Spleen (tissue), 11 donors: Measurements from ENCODE around the gene PTPRA. TPM values are rescaled to one million over a fixed set of nuclear protein-coding genes. Genes with fewer than 3 reads are reported as not detected.

ENCODE experiments used
- DNase-seq: peaks from one replicate; pipeline ENCODE4 v3.0.0-alpha.2; 2020
- H3K27ac ChIP-seq, 8 donors: fragments of 200-600 bp; sonication (generic) in 7 of 8; 1 replicate in 4 of 8; 2 replicates in 4 of 8; pipeline versions ENCODE4 v1.5.0 to v1.8.0; 2016 to 2021; ENCODE audit warnings: inconsistent platforms in 4 of 8, mild to moderate bottlenecking in 4 of 8, moderate library complexity in 1 of 8
- H3K27me3 ChIP-seq, 7 donors: fragments of 200-600 bp; sonication (generic) in 6 of 7; replicated peaks in 1 of 7; 1 replicate in 4 of 7; 2 replicates in 3 of 7; pipeline versions ENCODE4 v1.5.0 to v1.8.0; 2016 to 2021; ENCODE audit warnings: inconsistent platforms in 3 of 7, mild to moderate bottlenecking in 1 of 7
- H3K36me3 ChIP-seq, 6 donors: fragments of 200-600 bp; sonication (generic) in 5 of 6; 1 replicate in 4 of 6; 2 replicates in 2 of 6; pipeline versions ENCODE4 v1.5.0 to v1.8.0; 2016 to 2021; ENCODE audit warnings: inconsistent platforms in 2 of 6
- H3K4me1 ChIP-seq, 6 donors: fragments of 200-600 bp; sonication (generic) in 5 of 6; 1 replicate in 3 of 6; 2 replicates in 3 of 6; pipeline versions ENCODE4 v1.5.0 to v1.8.0; 2016 to 2021; ENCODE audit warnings: inconsistent platforms in 3 of 6
- H3K4me3 ChIP-seq, 8 donors: fragments of 200-600 bp; sonication (generic) in 7 of 8; 1 replicate in 4 of 8; 2 replicates in 4 of 8; pipeline versions ENCODE4 v1.5.0 to v1.8.0; 2016 to 2021; ENCODE audit warnings: inconsistent platforms in 4 of 8, mild to moderate bottlenecking in 4 of 8, moderate library complexity in 2 of 8
- H3K9me3 ChIP-seq, 8 donors: fragments of 200-600 bp; sonication (generic) in 7 of 8; 1 replicate in 4 of 8; 2 replicates in 4 of 8; pipeline versions ENCODE4 v1.5.0 to v1.8.0; 2016 to 2021; ENCODE audit warnings: inconsistent platforms in 4 of 8
- CTCF ChIP-seq, 11 experiments: fragments of 200-600 bp in 7 of 11; fragments of 450-650 bp in 4 of 11; sonication (generic) in 4 of 11; IDR thresholded peaks in 8 of 11; conservative IDR thresholded peaks in 3 of 11; 1 replicate in 7 of 11; 2 replicates in 4 of 11; pipeline versions ENCODE4 v1.4.0 to v1.8.0; 2016 to 2021; ENCODE audit warnings: antibody characterized with exemption in 11 of 11, inconsistent platforms in 4 of 11, mild to moderate bottlenecking in 1 of 11
- POLR2A ChIP-seq, 3 donors: fragments of 450-650 bp; IDR thresholded peaks; one replicate each; pipeline ENCODE4 v1.5.1; 2017; ENCODE audit warnings: antibody characterized with exemption in 3 of 3, mild to moderate bottlenecking in 1 of 3
- POLR2AphosphoS5 ChIP-seq, 3 donors: sonication (generic); formaldehyde crosslinking; IDR thresholded peaks; one replicate each; pipeline ENCODE4 v1.5.1; 2017; ENCODE audit warnings: antibody characterized with exemption in 3 of 3
- WGBS, 5 donors: extraction: QIAGEN DNeasy Blood & Tissue Kit in 3 of 5; methylation state at CpG; one replicate each; pipeline versions ENCODE4 v1.1.5 to v1.1.7; 2013 to 2018; 5-methylcytosine and 5-hydroxymethylcytosine counted together
- intact Hi-C: fragments of 100-400 bp; cut with DNase I; formaldehyde crosslinking; loops from one replicate; pipeline ENCODE4 v1.15.0; 2023; ENCODE audit warnings: low total_unique reads
- polyA plus RNA-seq, 3 donors: library from polyadenylated mRNA; stranded (reverse); fragments of 200-250 nt; gene quantifications; one replicate each; pipeline ENCODE4 v1.2.1, GENCODE V29; 2013
- total RNA-seq, 7 donors: library from RNA; depleted of rRNA in 3 of 7; stranded (reverse); fragments of >200 nt in 3 of 7; fragmentation: NEBNext Ultra II Directional in 4 of 7; extraction: Animal tissue kit (Norgen Biotek cat#: 25700) in 4 of 7; gene quantifications; one replicate each; pipeline versions ENCODE4 v1.1.0 to v1.2.1, GENCODE V29; 2016 to 2021
- donor health status: healthy with polysubstance abuse.
- donor health status: DM: no; HTN: no; CAD: no; lungs with moderate emphysema.
- donor health status: DM: no; HTN: no; CAD: no.
- donor health status: Bipolar disorder and iron deficiency.
- donor health status: healthy.
- donor health status: DM: no; HTN: no; CAD: no.
- donor health status: DM: yes; HTN: yes; CAD: no.

The PTPRA gene
- total and polyA plus RNA-seq, 10 donors, result 15.3 to 65.5 (median 52.4) TPM

- TF ChIP-seq CTCF (IDR thresholded peaks at IDR 0.05 in 8 of 11, conservative IDR thresholded peaks at IDR 0.05 in 3 of 11) (no peak), POLR2AphosphoS5 (IDR thresholded peaks at IDR 0.05) (no peak), POLR2A (IDR thresholded peaks at IDR 0.05) (no peak)
- Histone ChIP-seq H3K9me3 (no peaks in the 10 kb centered on the region), H3K27ac (peak overlapping the region in 5 of 8 donors; percentile 22 to 86 (median 39)), H3K27me3 (no peaks in the 10 kb centered on the region), H3K4me1 (peaks cover 0 to 34% (median 12%) of the 10 kb centered on the region in 6 donors), H3K36me3 (peaks cover 0 to 74% (median 59%) of the 10 kb centered on the region in 6 donors), H3K4me3 (peak overlapping the region in 1 of 8 donors; percentile 9)
- WGBS, 5 donors, result 88 to 99% (median 98%) methylated on average over 10 of the region's 10 CpGs
- no peak for DNase-seq
- intact Hi-C loops, result no loop called here
Observed at GRCh38 chr20:2865101-2865500, 8.2 kb upstream of the PTPRA start.

GRCh38 chr20:2865630-2866029 lies 7.7 kb upstream of the PTPRA start:
- TF ChIP-seq POLR2A (IDR thresholded peaks at IDR 0.05) (no peak), POLR2AphosphoS5 (IDR thresholded peaks at IDR 0.05) (peak in 1 of 3 donors; percentile 33), CTCF (IDR thresholded peaks at IDR 0.05 in 8 of 11, conservative IDR thresholded peaks at IDR 0.05 in 3 of 11) (peak in 7 of 11 experiments; percentile 8 to 28 (median 20))
- Histone ChIP-seq H3K27ac (peak overlapping the region in 5 of 8 donors; percentile 33 to 86 (median 40)), H3K27me3 (no peaks in the 10 kb centered on the region), H3K4me1 (peaks cover 0 to 39% (median 14%) of the 10 kb centered on the region in 6 donors), H3K9me3 (no peaks in the 10 kb centered on the region), H3K36me3 (peaks cover 0 to 69% (median 55%) of the 10 kb centered on the region in 6 donors), H3K4me3 (peak overlapping the region in 1 of 8 donors; percentile 9)
- DNase-seq, result no peak
- intact Hi-C loops, result no loop called here
- 61 to 85% (median 79%) methylated on average over 3 of the region's 3 CpGs for WGBS, 5 donors

- Histone ChIP-seq H3K4me1 (peaks cover 0 to 45% (median 20%) of the 10 kb centered on the region in 6 donors), H3K27ac (peak overlapping the region in 3 of 8 donors; percentile 23 to 86 (median 40)), H3K9me3 (no peaks in the 10 kb centered on the region), H3K36me3 (peaks cover 0 to 63% (median 49%) of the 10 kb centered on the region in 6 donors), H3K27me3 (peaks cover 0 to 1% (median 0%) of the 10 kb centered on the region in 7 donors), H3K4me3 (no peak overlapping the region)
- TF ChIP-seq POLR2AphosphoS5 (IDR thresholded peaks at IDR 0.05) (peak in 2 of 3 donors; percentile 13 to 23), CTCF (IDR thresholded peaks at IDR 0.05 in 8 of 11, conservative IDR thresholded peaks at IDR 0.05 in 3 of 11) (no peak)
- DNase-seq, result no peak
- intact Hi-C loops, result no loop called here
- 75 to 93% (median 79%) methylated on average over 11 of the region's 11 CpGs for WGBS, 5 donors
Observed at GRCh38 chr20:2866236-2866635, 7.0 kb upstream of the PTPRA start.

- intact Hi-C loops, result no loop called here
- 47 to 67% (median 55%) methylated on average over 12 of the region's 12 CpGs for WGBS, 5 donors
- Histone ChIP-seq H3K9me3 (no peaks in the 10 kb centered on the region), H3K4me1 (peaks cover 0 to 56% (median 29%) of the 10 kb centered on the region in 6 donors), H3K4me3 (no peak overlapping the region), H3K36me3 (peaks cover 0 to 52% (median 39%) of the 10 kb centered on the region in 6 donors), H3K27me3 (peaks cover 0 to 9% (median 0%) of the 10 kb centered on the region in 7 donors), H3K27ac (peak overlapping the region in 2 of 8 donors; percentile 23 to 86)
- TF ChIP-seq CTCF (IDR thresholded peaks at IDR 0.05 in 8 of 11, conservative IDR thresholded peaks at IDR 0.05 in 3 of 11) (no peak), POLR2AphosphoS5 (IDR thresholded peaks at IDR 0.05) (no peak), POLR2A (IDR thresholded peaks at IDR 0.05) (no peak)
- DNase-seq, result no peak
Observed at GRCh38 chr20:2867081-2867864, 6.0 kb upstream of the PTPRA start.
